Measurements from ENCODE around the gene ZNF552. TPM values are rescaled to one million over a fixed set of nuclear protein-coding genes. Genes with fewer than 3 reads are reported as not detected.
A peak's percentile ranks its signal among the peaks of the same experiment; 100 is the strongest.

Gene ZNF552
- total and polyA plus RNA-seq, 2 of the 13 experiments (the other 11 are each of a cell fraction or from before 2014, with no cell fraction given): 8.1 to 16.6 TPM

DNA sequence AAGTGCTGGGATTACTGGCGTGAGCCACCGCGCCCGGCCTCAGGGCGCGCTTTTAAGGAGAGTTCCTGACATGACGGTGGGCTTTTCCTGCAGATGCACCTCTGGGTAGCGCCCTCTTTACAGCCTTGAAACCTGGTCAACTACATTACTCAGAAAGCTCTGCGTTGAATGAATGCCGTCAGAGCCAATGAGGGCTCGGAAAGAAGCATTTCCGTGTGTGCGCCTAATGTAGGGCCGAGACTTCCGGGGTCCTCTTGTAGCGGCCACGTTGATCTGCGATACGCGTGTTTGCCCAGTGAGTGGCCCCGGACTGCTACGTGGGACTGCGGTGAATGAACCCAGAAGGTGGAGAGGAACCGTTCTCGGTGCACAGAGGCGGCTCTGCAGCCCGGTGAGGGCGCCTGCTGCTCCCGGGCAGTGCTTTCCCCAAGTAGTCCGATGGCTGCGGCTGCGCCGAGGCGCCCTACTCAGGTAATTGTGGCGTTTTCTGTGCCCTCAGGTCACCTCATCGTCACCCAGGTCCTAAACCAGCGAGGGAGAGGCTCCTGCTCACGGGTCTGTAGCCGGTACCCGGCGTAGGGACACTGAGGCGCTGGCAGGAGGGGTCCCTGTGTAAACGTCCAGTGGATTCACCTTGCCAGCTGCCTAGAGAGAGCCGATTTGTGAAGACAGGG, 4.9 kb upstream of the ZNF552 start (continued):
- TF ChIP-seq, protein P1, sequence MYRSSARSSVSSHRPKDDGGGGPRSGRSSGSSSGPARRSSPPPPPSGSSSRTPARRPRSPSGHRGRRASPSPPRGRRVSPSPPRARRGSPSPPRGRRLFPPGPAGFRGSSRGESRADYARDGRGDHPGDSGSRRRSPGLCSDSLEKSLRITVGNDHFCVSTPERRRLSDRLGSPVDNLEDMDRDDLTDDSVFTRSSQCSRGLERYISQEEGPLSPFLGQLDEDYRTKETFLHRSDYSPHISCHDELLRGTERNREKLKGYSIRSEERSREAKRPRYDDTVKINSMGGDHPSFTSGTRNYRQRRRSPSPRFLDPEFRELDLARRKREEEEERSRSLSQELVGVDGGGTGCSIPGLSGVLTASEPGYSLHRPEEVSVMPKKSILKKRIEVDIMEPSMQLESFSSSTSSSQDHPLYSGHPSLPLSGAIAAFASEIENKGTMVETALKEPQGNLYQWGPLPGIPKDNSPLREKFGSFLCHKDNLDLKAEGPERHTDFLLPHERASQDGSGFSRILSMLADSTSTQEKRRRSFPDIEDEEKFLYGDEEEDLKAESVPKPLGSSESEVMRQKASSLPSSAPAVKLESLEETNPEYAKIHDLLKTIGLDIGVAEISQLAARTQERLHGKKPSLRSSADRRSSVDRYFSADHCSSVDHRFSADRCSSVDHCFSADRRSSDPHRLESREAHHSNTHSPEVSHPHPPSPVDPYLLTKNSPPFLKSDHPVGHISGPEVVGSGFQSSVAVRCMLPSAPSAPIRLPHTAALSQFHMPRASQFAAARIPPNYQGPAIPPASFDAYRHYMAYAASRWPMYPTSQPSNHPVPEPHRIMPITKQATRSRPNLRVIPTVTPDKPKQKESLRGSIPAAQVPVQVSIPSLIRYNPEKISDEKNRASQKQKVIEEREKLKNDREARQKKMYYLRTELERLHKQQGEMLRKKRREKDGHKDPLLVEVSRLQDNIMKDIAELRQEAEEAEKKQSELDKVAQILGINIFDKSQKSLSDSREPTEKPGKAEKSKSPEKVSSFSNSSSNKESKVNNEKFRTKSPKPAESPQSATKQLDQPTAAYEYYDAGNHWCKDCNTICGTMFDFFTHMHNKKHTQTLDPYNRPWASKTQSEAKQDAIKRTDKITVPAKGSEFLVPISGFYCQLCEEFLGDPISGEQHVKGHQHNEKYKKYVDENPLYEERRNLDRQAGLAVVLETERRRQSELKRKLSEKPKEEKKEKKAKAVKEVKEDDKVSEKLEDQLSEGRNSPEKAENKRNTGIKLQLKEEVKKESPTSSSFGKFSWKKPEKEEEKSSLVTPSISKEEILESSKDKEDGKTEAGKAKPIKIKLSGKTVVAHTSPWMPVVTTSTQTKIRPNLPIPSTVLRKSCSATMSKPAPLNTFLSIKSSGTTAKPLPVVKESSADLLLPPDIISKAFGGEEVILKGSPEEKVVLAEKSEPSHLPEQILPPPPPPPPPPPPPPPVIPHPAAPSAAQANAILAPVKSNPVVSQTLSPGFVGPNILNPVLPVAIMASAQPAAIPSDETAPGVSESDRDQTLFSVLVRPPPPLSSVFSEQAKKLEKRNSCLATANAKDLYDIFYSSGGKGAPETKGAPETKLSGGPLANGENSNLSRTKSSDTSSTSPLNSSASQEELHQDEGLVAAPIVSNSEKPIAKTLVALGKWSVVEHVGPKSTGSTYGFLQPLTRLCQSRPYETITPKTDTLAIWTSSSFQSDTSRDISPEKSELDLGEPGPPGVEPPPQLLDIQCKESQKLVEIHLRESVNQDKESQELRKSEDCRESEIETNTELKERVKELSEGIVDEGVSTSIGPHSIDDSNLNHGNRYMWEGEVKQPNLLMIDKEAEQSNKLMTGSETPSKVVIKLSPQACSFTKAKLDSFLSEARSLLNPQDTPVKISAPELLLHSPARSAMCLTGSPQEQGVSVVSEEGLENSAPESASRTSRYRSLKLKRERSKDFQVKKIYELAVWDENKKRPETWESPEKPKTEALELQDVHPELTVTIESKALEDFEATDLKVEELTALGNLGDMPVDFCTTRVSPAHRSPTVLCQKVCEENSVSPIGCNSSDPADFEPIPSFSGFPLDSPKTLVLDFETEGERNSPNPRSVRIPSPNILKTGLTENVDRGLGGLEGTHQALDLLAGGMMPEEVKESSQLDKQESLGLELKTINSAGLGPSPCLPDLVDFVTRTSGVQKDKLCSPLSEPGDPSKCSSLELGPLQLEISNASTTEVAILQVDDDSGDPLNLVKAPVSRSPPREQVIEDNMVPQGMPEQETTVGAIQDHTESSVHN (CRISPR knock-in tag; IDR thresholded peaks at IDR 0.05): no peak
- TF ChIP-seq KAT2B (IDR thresholded peaks at IDR 0.05; ENCODE audit: borderline replicate concordance, low read depth, low read length): no peak
- no peak for TF ChIP-seq ESRRA (CRISPR knock-in tag; IDR thresholded peaks at IDR 0.05; ENCODE audit: low read depth)
- TF ChIP-seq KLF11 (CRISPR knock-in tag; IDR thresholded peaks at IDR 0.05): peak; percentile 81; the same call in 1 of the 2 replicates
- TF ChIP-seq, protein P2, sequence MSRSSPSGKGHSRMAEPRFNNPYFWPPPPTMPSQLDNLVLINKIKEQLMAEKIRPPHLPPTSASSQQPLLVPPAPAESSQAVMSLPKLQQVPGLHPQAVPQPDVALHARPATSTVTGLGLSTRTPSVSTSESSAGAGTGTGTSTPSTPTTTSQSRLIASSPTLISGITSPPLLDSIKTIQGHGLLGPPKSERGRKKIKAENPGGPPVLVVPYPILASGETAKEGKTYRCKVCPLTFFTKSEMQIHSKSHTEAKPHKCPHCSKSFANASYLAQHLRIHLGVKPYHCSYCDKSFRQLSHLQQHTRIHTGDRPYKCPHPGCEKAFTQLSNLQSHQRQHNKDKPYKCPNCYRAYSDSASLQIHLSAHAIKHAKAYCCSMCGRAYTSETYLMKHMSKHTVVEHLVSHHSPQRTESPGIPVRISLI (CRISPR knock-in tag; IDR thresholded peaks at IDR 0.05; ENCODE audit: borderline replicate concordance): no peak
- TF ChIP-seq, protein P3, sequence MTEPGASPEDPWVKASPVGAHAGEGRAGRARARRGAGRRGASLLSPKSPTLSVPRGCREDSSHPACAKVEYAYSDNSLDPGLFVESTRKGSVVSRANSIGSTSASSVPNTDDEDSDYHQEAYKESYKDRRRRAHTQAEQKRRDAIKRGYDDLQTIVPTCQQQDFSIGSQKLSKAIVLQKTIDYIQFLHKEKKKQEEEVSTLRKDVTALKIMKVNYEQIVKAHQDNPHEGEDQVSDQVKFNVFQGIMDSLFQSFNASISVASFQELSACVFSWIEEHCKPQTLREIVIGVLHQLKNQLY (CRISPR knock-in tag; IDR thresholded peaks at IDR 0.05): no peak
- TF ChIP-seq SMARCE1 (IDR thresholded peaks at IDR 0.05; ENCODE audit: borderline replicate concordance): no peak
- TF ChIP-seq, protein P4, sequence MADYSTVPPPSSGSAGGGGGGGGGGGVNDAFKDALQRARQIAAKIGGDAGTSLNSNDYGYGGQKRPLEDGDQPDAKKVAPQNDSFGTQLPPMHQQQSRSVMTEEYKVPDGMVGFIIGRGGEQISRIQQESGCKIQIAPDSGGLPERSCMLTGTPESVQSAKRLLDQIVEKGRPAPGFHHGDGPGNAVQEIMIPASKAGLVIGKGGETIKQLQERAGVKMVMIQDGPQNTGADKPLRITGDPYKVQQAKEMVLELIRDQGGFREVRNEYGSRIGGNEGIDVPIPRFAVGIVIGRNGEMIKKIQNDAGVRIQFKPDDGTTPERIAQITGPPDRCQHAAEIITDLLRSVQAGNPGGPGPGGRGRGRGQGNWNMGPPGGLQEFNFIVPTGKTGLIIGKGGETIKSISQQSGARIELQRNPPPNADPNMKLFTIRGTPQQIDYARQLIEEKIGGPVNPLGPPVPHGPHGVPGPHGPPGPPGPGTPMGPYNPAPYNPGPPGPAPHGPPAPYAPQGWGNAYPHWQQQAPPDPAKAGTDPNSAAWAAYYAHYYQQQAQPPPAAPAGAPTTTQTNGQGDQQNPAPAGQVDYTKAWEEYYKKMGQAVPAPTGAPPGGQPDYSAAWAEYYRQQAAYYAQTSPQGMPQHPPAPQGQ (CRISPR knock-in tag; IDR thresholded peaks at IDR 0.05; ENCODE audit: borderline replicate concordance): no peak
- peak; percentile 90 for TF ChIP-seq KAT8 (CRISPR knock-in tag; IDR thresholded peaks at IDR 0.05)
- no peak for TF ChIP-seq ZFP41 (CRISPR knock-in tag; IDR thresholded peaks at IDR 0.05; ENCODE audit: borderline replicate concordance)
- no peak for TF ChIP-seq AGO1 (IDR thresholded peaks at IDR 0.05; ENCODE audit: low read depth, low read length, poor library complexity, severe bottlenecking)
- TF ChIP-seq, protein P5, sequence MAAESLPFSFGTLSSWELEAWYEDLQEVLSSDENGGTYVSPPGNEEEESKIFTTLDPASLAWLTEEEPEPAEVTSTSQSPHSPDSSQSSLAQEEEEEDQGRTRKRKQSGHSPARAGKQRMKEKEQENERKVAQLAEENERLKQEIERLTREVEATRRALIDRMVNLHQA (CRISPR knock-in tag; IDR thresholded peaks at IDR 0.05): no peak
- peak; percentile 38; the same call in 1 of the 2 replicates for TF ChIP-seq SP4 (CRISPR knock-in tag; IDR thresholded peaks at IDR 0.05)
- TF ChIP-seq, protein P6, sequence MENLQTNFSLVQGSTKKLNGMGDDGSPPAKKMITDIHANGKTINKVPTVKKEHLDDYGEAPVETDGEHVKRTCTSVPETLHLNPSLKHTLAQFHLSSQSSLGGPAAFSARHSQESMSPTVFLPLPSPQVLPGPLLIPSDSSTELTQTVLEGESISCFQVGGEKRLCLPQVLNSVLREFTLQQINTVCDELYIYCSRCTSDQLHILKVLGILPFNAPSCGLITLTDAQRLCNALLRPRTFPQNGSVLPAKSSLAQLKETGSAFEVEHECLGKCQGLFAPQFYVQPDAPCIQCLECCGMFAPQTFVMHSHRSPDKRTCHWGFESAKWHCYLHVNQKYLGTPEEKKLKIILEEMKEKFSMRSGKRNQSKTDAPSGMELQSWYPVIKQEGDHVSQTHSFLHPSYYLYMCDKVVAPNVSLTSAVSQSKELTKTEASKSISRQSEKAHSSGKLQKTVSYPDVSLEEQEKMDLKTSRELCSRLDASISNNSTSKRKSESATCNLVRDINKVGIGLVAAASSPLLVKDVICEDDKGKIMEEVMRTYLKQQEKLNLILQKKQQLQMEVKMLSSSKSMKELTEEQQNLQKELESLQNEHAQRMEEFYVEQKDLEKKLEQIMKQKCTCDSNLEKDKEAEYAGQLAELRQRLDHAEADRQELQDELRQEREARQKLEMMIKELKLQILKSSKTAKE (CRISPR knock-in tag; IDR thresholded peaks at IDR 0.05; ENCODE audit: borderline replicate concordance): no peak
